Esophagus squamous epithelium (tissue), 4 donors: ENCODE data around the gene AQP1.

Experiments used
- POLR2A ChIP-seq, 4 donors: fragments of 450-650 bp; IDR thresholded peaks; one replicate each; pipeline ENCODE4 v1.6.1; 2017; ENCODE audit warnings: antibody characterized with exemption in 4 of 4, mild to moderate bottlenecking in 4 of 4, moderate library complexity in 3 of 4
- TF ChIP-seq, protein P1 (sequence below), 6 experiments: fragments of 450-650 bp in 4 of 6; fragments of 200-600 bp in 2 of 6; sonication (generic) in 2 of 6; IDR thresholded peaks; one replicate each; pipeline ENCODE4 v1.5.1; 2016 to 2019; ENCODE audit warnings: antibody characterized with exemption in 6 of 6, mild to moderate bottlenecking in 4 of 6, moderate library complexity in 4 of 6

- TF ChIP-seq, protein P1, sequence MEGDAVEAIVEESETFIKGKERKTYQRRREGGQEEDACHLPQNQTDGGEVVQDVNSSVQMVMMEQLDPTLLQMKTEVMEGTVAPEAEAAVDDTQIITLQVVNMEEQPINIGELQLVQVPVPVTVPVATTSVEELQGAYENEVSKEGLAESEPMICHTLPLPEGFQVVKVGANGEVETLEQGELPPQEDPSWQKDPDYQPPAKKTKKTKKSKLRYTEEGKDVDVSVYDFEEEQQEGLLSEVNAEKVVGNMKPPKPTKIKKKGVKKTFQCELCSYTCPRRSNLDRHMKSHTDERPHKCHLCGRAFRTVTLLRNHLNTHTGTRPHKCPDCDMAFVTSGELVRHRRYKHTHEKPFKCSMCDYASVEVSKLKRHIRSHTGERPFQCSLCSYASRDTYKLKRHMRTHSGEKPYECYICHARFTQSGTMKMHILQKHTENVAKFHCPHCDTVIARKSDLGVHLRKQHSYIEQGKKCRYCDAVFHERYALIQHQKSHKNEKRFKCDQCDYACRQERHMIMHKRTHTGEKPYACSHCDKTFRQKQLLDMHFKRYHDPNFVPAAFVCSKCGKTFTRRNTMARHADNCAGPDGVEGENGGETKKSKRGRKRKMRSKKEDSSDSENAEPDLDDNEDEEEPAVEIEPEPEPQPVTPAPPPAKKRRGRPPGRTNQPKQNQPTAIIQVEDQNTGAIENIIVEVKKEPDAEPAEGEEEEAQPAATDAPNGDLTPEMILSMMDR (IDR thresholded peaks at IDR 0.05): no peak
- TF ChIP-seq POLR2A (IDR thresholded peaks at IDR 0.05): no peak
These were observed 2.3 kb downstream of the AQP1 start for GRCh38 chr7:30913821-30914515.
